ENCODE measurements around the gene CAP2.

Gene CAP2

DNA sequence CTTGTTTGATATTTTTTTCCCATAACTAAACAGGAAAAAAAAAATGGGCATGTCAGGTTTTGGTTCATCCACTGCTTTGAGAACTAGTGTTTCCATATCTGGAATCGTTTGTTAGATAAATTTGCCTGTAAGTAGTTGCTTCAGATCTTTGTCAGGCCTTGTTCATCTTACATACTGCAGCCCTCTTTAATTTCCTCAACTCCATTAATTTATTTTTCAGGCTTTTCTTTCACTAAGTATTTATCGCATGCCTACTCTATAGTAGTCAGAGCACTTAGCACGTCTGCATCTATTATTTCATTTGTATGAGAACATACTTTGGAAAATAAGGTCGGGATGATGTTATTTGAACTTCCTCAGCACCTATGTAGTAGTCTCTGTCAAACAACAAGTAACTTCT, 80.9 kb downstream of the CAP2 start:
- no peak for DNase-seq (ENCODE audit: low spot score)

DNA sequence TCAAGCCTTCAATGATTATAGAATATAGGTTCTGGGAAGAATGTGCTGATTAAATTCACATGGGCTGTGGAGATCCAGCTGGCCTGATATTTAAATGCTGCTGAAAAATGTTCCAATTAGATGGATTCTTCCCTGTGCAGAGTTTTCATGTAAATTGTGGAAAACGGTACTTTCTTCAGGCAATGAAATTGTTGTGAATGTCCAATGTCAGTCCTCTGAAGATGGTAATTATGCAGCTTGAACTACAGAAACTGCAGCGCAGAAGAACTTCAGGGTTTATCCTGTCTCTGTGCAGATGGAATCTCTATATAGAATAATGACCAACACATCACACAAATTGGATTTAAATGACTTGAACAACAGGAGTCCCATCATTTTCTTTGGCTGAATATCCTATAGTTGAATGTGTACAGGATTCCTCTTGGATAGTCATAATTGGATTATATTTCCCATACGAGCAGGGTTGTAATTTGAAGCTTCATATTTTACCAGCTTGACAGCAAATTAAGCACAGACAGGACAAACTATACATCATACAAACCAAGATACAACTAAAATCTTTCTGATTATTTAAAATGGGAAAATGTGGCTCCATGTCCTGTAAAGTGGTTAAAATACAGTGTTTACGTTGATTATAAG, 82.3 kb downstream of the CAP2 start:
- no peak for DNase-seq (ENCODE audit: low spot score)

DNA sequence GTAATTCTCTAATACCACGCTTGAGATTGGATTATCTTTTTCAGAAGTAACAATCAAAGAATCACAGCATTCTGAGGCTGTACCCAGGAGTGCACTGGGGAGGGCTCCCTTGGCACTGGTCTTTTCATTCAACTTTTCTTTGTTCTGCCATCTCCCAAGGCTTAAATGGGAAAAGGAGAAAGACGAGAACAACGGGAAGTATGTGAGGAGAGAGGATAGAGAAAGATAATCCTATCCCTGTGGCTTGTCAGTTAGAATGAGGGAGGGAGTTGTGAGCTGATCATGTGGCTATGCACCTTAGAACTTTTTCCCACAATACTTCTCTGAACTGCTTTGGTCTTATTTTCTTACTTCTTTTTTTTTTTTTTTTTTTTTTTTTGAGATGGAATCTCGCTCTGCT, 83.1 kb downstream of the CAP2 start:
- no peak for DNase-seq (ENCODE audit: low spot score)

GRCh38 chr6:17477356-17477755, 84.0 kb downstream of the CAP2 start:
- DNase-seq (ENCODE audit: low spot score): no peak

DNA sequence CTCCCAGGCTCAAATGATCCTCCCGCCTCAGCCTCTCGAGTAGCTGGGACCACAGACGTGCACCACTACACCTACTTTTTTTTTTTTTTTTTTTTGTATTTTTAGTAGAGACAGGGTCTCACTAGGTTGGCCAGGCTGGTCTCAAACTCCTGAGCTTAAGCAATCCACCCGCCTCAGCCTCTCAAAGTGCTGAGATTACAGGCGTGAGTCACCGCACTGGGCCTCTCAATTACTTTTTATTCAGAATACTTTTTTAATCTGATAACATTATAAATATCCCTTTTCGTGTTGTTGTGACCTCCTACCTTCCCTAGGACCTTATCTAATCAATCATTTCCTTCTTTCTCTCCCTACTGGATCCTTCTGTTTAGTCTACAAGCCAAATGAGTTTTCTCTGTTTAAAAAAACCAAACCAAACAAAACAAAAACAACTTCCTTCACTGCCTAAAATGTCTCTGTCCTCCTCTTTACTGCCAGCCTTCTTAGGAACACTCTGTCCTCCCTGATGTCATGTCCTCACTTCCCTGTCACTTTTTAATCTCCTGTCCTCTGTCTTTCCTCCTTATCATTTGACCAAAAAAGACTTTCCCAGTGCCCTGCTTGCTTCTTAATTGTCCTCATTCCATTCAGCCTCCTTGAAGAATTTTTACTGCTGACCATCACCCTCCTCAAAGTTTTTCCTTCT, 85.0 kb downstream of the CAP2 start:
- DNase-seq (ENCODE audit: low spot score): no peak

- no peak for DNase-seq (ENCODE audit: low spot score)
Measured at GRCh38 chr6:17478946-17479345, 85.6 kb downstream of the CAP2 start.

- no peak for DNase-seq (ENCODE audit: low spot score)
Measured at GRCh38 chr6:17480476-17480875, 87.1 kb downstream of the CAP2 start.

DNA sequence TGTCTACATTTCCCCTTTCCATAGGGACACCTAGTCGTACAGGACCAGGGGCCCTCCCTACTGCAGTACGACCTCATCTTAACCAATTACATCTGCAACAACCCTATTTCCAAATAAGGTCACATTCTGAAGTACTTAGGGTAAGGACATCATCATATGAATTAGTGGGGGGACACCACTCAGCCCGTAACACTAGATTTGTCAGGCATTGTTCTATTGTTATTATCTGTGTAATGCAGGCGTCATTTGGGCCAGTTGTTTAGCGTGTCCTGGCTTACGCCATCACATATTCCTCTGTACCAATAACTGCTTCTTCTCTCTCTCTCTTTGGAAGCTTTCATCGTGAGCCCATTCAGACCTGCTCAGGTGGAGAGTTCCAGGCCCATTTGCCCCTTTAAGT, 89.3 kb downstream of the CAP2 start:
- no peak for DNase-seq (ENCODE audit: low spot score)

DNA sequence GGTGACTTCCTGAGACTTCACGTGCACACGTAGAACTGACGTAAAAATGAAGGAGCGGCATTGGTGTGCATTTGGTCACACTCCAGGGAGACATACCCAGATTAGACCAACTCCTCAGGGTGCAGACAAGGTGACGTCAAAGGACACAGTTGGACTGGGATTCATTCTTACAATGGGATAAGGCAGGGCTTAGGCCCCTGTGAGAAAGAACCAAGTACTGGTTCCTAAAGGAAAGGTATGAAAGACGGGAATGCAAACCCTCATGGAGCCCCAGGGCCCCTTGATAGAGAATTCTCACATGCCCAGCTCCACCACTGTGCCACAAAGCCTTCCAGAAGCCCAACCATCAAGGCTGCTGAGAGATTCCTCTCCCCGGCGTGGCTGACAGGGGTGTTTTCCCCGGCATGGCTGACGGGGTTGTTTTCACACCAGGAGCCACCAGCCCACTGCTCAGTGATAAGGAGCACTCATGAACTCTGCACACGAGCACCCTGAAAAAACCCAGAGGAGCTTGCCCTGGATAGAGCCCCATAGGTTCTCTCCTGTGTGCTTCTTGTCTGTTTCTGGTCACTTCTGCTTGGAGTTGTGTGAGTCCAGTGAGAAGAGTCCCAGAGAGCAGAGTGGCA, 90.1 kb downstream of the CAP2 start:
- no peak for DNase-seq (ENCODE audit: low spot score)

DNA sequence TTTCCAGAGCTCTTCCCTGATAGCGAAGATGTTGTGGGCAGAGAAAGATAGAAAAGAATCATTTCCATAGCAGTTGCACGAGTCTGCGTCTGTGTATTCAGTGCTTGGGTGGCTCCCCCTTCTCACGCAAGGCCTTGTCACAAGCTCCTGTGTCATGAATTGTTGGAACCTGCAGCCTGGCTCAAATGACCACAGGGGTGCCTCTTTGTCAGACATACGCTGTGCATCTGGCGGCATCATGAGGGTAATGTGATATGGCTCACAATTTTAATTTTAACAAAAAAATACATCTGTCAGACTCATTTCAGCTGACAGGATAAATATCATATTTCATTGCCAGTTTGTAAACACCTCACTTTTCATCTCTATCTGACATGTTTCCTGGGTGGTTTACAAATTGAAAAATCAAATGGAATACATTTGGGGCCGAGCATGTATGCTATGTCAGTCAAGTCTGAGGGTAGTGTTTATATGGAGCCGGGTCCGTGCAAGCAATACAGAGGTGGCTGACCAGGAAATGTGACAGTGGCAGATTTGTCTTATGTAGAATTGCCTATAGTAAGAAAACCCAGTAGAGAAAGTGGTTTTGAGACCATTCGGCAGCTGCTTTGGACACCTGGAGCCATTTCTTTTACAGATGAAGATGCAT, 90.9 kb downstream of the CAP2 start:
- DNase-seq (ENCODE audit: low spot score): no peak

DNA sequence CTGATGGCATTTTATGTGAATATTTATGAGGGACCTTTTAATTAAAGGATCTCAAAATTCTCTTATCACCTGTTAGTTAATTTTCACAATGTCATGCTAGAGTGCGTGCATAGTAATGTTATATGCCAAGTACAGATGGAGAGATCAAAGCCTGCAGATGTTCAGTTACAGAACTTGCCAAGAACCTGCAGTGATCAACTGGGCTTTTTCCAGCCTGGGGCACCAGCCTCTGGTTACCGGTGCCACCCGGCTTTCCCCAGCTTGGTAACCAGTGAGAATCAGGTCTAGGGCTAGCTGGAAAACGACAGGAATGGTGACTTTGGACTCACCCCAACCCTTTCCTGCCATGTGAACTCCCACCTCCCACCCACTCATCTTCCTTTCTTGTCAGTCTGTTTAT, 91.8 kb downstream of the CAP2 start:
- no peak for DNase-seq (ENCODE audit: low spot score)

GRCh38 chr6:17485946-17486345, 92.6 kb downstream of the CAP2 start:
- DNase-seq (ENCODE audit: low spot score): no peak

DNA sequence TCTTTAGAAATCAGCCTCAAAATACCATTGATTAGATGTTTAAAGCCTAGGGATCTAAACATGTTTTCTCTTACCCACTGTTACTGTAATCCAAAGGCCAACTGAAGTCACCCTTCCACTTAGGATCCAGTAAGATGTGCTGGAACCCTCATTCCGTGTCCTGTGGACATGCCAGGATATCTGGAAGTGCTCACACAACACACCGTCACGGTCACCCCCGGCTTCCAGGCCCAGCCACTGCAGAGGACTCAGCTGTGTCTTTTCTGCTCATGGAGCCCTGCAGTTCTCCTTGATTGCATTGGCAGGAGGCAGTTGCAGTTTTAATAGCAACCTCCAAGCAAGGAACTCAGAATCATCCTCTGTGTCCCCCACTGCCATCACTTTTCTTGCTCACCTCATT, 93.3 kb downstream of the CAP2 start:
- DNase-seq (ENCODE audit: low spot score): no peak

DNA sequence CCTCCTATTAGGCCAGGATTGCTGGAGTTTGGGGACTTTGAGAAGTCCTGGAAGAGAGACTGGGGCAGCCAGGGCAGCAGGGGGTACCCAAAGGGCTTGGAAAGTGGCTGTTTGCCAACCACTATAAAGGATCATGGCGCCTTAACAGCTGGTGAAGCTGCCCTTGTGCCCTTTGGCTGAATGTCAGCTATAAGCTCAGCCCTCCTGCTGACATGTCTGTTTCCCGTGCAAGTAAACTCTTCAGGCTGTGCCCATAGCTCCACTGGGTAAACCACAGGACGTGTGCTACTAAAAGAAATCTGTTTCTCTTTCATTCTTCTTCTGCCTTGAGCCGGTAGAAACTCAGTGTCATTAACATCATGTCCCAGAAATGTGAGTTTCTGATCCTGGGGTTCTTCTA, 97.3 kb downstream of the CAP2 start:
- DNase-seq (ENCODE audit: low spot score): no peak

DNA sequence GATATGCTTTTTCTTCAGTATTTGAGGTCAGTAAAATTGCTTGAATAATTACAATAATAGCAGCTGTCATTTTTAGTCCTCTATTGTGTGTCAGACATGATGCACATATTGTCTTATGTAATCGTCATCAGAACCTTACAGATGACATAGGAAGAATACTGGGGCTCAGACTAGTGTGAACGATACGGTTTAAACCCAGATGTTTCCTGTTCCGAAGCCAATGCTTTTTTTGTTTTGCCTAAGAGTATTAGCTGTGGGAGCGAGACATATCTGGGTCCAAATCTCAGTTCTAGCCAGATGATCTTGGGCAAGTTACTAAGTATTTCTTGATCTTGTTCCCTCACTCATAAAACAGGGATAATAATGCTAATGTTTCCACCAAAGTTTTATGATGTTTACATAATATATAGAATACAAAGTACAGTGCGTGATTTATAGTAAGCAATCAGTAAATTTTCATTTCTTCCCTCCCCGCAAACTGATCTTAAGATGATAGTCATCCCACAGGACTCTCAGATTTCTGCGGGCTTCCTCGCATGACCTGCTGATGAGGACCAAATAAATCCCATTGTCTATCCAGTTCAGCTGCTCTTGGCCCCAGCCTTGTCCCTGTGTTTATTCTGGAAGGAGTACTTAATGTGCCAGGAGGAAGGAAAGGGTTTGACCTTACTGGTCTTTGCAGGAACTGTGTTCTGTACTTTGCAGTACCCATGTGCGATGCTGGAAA, 98.2 kb downstream of the CAP2 start:
- DNase-seq (ENCODE audit: low spot score): no peak

DNA sequence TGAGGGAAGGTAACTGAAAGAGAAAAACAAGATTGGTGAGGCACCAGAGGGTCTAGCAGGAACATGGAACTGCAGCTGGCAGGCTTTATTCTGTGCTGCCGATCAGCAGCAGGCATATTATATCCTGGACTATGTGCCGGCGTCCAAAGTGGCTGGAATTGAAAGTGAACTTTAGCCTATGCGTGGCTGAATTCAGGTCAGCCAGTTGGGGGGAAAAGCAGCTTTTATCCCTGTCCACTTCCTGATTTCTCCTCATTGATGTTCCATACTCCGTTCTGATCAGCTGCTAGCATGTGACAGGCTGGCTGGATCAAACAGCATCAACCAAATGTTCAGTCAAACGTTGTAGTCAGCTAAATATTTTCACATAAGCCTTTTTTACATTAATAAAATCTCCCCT, 99.0 kb downstream of the CAP2 start:
- no peak for DNase-seq (ENCODE audit: low spot score)

DNA sequence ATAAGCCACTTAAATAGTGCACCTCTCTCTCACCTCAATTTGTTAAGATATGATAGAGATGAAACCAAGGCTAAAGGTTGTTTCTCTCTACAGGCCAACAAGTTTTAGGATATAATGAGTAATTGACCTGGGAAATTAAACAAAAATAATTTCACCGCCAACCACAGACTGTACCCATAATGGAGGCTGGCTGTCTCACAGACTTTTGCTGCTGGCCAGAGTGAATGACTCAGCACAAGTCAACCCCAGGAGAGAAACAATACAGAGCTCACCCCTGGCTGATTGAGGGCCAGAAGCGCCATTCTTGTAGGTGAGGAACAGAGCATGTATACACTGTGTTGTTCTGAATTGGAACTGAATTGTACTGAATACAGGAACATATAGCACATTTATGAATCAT, 99.9 kb downstream of the CAP2 start:
- no peak for DNase-seq (ENCODE audit: low spot score)

GRCh38 chr6:17494177-17494576, 100.8 kb downstream of the CAP2 start:
- no peak for DNase-seq (ENCODE audit: low spot score)

DNA sequence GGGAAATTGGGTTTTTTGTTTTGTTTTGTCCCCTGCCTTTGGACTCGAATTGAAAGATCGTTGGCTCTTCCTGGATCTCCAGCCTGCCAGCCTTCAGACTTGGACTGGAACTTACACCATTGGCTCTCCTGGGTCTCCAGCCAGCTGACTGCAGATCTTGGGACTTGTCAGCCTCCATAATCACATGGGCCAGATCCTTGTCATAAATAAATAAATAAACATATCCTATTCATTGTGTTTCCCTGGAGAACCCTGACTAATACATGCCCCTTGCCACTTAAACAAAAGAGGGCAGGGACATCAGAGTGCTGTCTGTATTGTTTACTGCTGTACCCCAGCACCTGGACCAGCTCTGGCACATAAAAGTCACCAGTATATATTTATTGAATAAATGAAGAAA, 101.5 kb downstream of the CAP2 start:
- DNase-seq (ENCODE audit: low spot score): no peak

DNA sequence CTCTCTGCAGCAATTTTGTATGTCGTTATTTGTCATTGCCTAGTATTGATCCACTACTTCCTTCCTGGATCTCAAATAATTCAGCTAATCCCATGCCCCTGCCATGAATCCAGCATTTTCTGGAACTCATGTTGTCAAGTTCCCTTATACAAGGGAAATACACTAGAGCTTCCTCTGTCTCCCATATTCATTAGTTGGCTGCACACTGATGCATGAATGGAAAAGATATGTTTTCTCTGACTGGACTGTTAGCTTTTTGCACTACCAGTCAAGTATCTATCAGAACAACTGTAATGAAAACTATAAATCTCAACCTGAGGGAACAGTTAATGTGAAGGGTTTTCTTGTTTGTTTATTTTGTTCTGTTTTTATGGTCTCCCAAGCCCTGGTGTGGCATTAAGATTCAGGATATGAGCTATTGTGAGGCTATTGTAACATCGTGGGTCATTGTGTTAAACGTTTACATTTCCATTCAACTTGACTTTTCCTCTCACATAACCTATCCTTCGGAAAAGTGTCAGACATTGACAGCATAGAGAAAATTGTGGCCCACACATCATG, 104.2 kb downstream of the CAP2 start:
- DNase-seq (ENCODE audit: low spot score): no peak

- DNase-seq (ENCODE audit: low spot score): no peak
Measured at GRCh38 chr6:17501442-17501841, 108.0 kb downstream of the CAP2 start.

GRCh38 chr6:17501982-17502704, 108.7 kb downstream of the CAP2 start:
- no peak for DNase-seq (ENCODE audit: low spot score)

All from CD4-positive, alpha-beta T cell treated with Interleukin-2 at 100 ng/mL for 4 hours (primary cell).